ENCODE data around the gene DSG2.

The DSG2 gene

GRCh38 chr18:31565782-31566512, 68.0 kb downstream of the DSG2 start:
- no peak for TF ChIP-seq CTCF (IDR thresholded peaks at IDR 0.05; ENCODE audit: low read depth, low read length)
- no peak overlapping the region for H3K4me3 ChIP-seq (ENCODE audit: low read depth, low read length)

GRCh38 chr18:31566576-31567306, 68.8 kb downstream of the DSG2 start:
- H3K4me3 ChIP-seq (ENCODE audit: low read depth, low read length): no peak overlapping the region
- TF ChIP-seq CTCF (IDR thresholded peaks at IDR 0.05; ENCODE audit: low read depth, low read length): no peak

- no peak for TF ChIP-seq CTCF (IDR thresholded peaks at IDR 0.05; ENCODE audit: low read depth, low read length)
- H3K4me3 ChIP-seq (ENCODE audit: low read depth, low read length): no peak overlapping the region
Measured at GRCh38 chr18:31572368-31572767, 74.4 kb downstream of the DSG2 start.

- no peak for TF ChIP-seq CTCF (IDR thresholded peaks at IDR 0.05; ENCODE audit: low read depth, low read length)
- no peak overlapping the region for H3K4me3 ChIP-seq (ENCODE audit: low read depth, low read length)
Measured at GRCh38 chr18:31573051-31573450, 75.1 kb downstream of the DSG2 start.

GRCh38 chr18:31574359-31574758, 76.4 kb downstream of the DSG2 start:
- TF ChIP-seq CTCF (IDR thresholded peaks at IDR 0.05; ENCODE audit: low read depth, low read length): no peak
- H3K4me3 ChIP-seq (ENCODE audit: low read depth, low read length): no peak overlapping the region

- H3K4me3 ChIP-seq (ENCODE audit: low read depth, low read length): no peak overlapping the region
- no peak for TF ChIP-seq CTCF (IDR thresholded peaks at IDR 0.05; ENCODE audit: low read depth, low read length)
Measured at GRCh38 chr18:31575515-31576257, 77.7 kb downstream of the DSG2 start.

Measured in WI38 (cell line).